WTC11 (cell line): ENCODE measurements around the gene SLC25A39. TPM values are rescaled to one million over a fixed set of nuclear protein-coding genes. Genes with fewer than 3 reads are reported as not detected.

Experiments
- ATAC-seq: fragments of 200-7000 bp; cut with Tn5 transposase; 2 replicates; pipeline ENCODE4 v1.10.0; 2021; ENCODE audit warnings: mild to moderate bottlenecking, moderate library complexity
- CTCF ChIA-PET: fragments of 300-600 bp; sonication (Branson Sonifier 250); formaldehyde crosslinking; loops from one replicate; lab custom pipeline; 2021; ENCODE audit warnings: antibody characterized with exemption; lab: Charles Lee
- POLR2A ChIA-PET: fragments of 350-600 bp; sonication (Branson Sonifier 250); formaldehyde crosslinking; loops from one replicate; lab custom pipeline; 2021; ENCODE audit warnings: antibody characterized with exemption; lab: Charles Lee
- DNase-seq: peaks from one replicate; pipeline ENCODE4 v3.0.0; 2021; ENCODE audit warnings: low spot score
- H3K27ac Mint-ChIP-seq: 2 replicates; pipeline ENCODE4 v1.8.0; 2021; ENCODE audit warnings: mixed read lengths
- H3K27me3 Mint-ChIP-seq: 2 replicates; pipeline ENCODE4 v1.8.0; 2021; ENCODE audit warnings: low read depth, mild to moderate bottlenecking, moderate library complexity, mixed read lengths
- H3K36me3 Mint-ChIP-seq: 2 replicates; pipeline ENCODE4 v1.8.0; 2021; ENCODE audit warnings: mixed read lengths
- H3K4me1 Mint-ChIP-seq: 2 replicates; pipeline ENCODE4 v1.8.0; 2022; ENCODE audit warnings: mixed read lengths
- H3K4me3 Mint-ChIP-seq: 2 replicates; pipeline ENCODE4 v1.8.0; 2021; ENCODE audit warnings: mild to moderate bottlenecking, moderate library complexity, mixed read lengths
- H3K9me3 Mint-ChIP-seq: 2 replicates; pipeline ENCODE4 v1.8.0; 2021; ENCODE audit warnings: mixed read lengths
- ATF1 ChIP-seq: sonication (generic); formaldehyde crosslinking; IDR thresholded peaks from 2 replicates; pipeline ENCODE4 v1.8.1; 2023; ENCODE audit warnings: mild to moderate bottlenecking, moderate library complexity, missing genetic modification reagents
- FOXJ3 ChIP-seq: sonication (generic); formaldehyde crosslinking; IDR thresholded peaks from 2 replicates; pipeline ENCODE4 v1.9.0; 2021; ENCODE audit warnings: missing genetic modification reagents, mild to moderate bottlenecking, borderline replicate concordance
- JAZF1 ChIP-seq: fragments of 250-450 bp; sonication (Bioruptor Pico); IDR thresholded peaks from 2 replicates; pipeline ENCODE4 v1.9.0; 2021; ENCODE audit warnings: moderate library complexity, mild to moderate bottlenecking, inconsistent platforms
- NFATC4 ChIP-seq: fragments of 250-450 bp; sonication (Bioruptor Pico); IDR thresholded peaks from 2 replicates; pipeline ENCODE4 v1.9.0; 2021; ENCODE audit warnings: mild to moderate bottlenecking
- NFE2L1 ChIP-seq: sonication (generic); formaldehyde crosslinking; IDR thresholded peaks from 2 replicates; pipeline ENCODE4 v1.8.1; 2023; ENCODE audit warnings: missing genetic modification reagents
- NR1H2 ChIP-seq: sonication (generic); formaldehyde crosslinking; IDR thresholded peaks from 2 replicates; pipeline ENCODE4 v1.9.0; 2021; ENCODE audit warnings: mild to moderate bottlenecking, moderate library complexity, missing genetic modification reagents
- NR3C1 ChIP-seq: sonication (generic); formaldehyde crosslinking; conservative IDR thresholded peaks from 2 replicates; pipeline ENCODE4 v1.8.1; 2023; ENCODE audit warnings: low read depth, mild to moderate bottlenecking, missing genetic modification reagents
- SP1 ChIP-seq: sonication (generic); formaldehyde crosslinking; conservative IDR thresholded peaks from 2 replicates; pipeline ENCODE4 v1.8.1; 2022; ENCODE audit warnings: missing genetic modification reagents
- TEAD1 ChIP-seq: sonication (generic); formaldehyde crosslinking; IDR thresholded peaks from 2 replicates; pipeline ENCODE4 v1.8.0; 2022; ENCODE audit warnings: mild to moderate bottlenecking, missing genetic modification reagents
- ZBTB21 ChIP-seq: sonication (generic); formaldehyde crosslinking; IDR thresholded peaks from 2 replicates; pipeline ENCODE4 v1.8.1; 2023; ENCODE audit warnings: mild to moderate bottlenecking, missing genetic modification reagents, borderline replicate concordance
- ZNF532 ChIP-seq: fragments of 250-450 bp; sonication (Bioruptor Pico); IDR thresholded peaks from 2 replicates; pipeline ENCODE4 v1.9.0; 2021; ENCODE audit warnings: mild to moderate bottlenecking, borderline replicate concordance
- total RNA-seq: library from RNA; stranded (reverse); gene quantifications from 3 replicates; pipeline ENCODE4 v1.2.3, GENCODE V29; 2021
- TF ChIP-seq, protein P1 (sequence below): sonication (generic); formaldehyde crosslinking; IDR thresholded peaks from 2 replicates; pipeline ENCODE4 v1.8.0; 2022; ENCODE audit warnings: mild to moderate bottlenecking, missing genetic modification reagents
- TF ChIP-seq, protein P2 (sequence below): sonication (generic); formaldehyde crosslinking; IDR thresholded peaks from 2 replicates; pipeline ENCODE4 v1.8.0; 2023; ENCODE audit warnings: missing genetic modification reagents, mild to moderate bottlenecking, borderline replicate concordance
- TF ChIP-seq, protein P3 (sequence below): sonication (generic); formaldehyde crosslinking; conservative IDR thresholded peaks from 2 replicates; pipeline ENCODE4 v1.8.1; 2022; ENCODE audit warnings: mild to moderate bottlenecking, missing genetic modification reagents
- TF ChIP-seq, protein P4 (sequence below): sonication (generic); formaldehyde crosslinking; IDR thresholded peaks from 2 replicates; pipeline ENCODE4 v1.8.0; 2023; ENCODE audit warnings: mild to moderate bottlenecking, missing genetic modification reagents
- TF ChIP-seq, protein P5 (sequence below): sonication (generic); formaldehyde crosslinking; IDR thresholded peaks from 2 replicates; pipeline ENCODE4 v1.8.0; 2023; ENCODE audit warnings: missing genetic modification reagents
- TF ChIP-seq, protein P6 (sequence below): fragments of 250-450 bp; sonication (Bioruptor Pico); IDR thresholded peaks from 2 replicates; pipeline ENCODE4 v1.9.0; 2021; ENCODE audit warnings: moderate library complexity, mild to moderate bottlenecking, inconsistent platforms, borderline replicate concordance
- TF ChIP-seq, protein P7 (sequence below): sonication (generic); formaldehyde crosslinking; IDR thresholded peaks from 2 replicates; pipeline ENCODE4 v1.8.1; 2022; ENCODE audit warnings: missing genetic modification reagents, borderline replicate concordance

Gene SLC25A39
- total RNA-seq, 1 experiment from 2014 or later, result 271 TPM

DNA sequence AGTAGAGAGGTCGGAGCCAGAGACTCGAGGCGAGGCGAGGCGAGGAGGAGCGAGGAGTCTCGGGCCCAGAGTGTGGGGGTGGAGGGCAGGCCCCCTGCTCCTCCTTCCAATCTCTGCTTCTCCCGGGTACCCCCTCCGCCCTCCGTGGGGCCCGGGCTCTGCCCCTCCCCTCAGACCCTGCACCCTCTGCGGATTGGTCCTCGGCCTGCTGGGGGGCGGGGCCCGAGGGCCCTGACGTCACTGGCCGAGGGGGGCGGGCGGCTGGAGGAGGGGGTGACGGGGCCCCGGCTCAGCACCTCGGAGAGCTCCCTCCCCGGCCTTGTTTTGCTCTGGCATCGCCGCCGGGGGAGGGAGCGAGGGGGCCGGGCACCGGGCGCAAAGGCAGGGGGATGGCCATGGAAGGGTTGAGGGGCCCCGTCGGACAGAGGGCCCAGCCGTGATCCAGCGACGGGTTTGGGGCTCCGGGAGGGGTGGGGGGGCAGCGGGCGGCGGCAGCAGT is 16.3 kb downstream of the SLC25A39 start, which contains the start of gene RUNDC3A:
Gene RUNDC3A, plus strand, starts transcription at position 282 of the 499 bp plus-strand sequence. CDS start 232 bp downstream, outside the sequence.
- Mint-ChIP-seq H3K4me3 (peak within 1 kb of the TSS; percentile 69), H3K4me1 (peaks cover 41% of the 10 kb centered on the region), H3K9me3 (no peaks in the 10 kb centered on the region), H3K27me3 (peaks cover 9% of the 10 kb centered on the region), H3K36me3 (peaks cover 4% of the 10 kb centered on the region; the same call in 1 of the 2 replicates), H3K27ac (peak within 1 kb of the TSS; percentile 72; the same call in 1 of the 2 replicates)
- CTCF ChIA-PET, result interaction anchor here (0.6 to 2.5 kb wide), 21 partner anchors 8 to 249 kb away, joined by 3 to 20 read pairs (median 5); partner anchors contain the start of genes FAM171A2, FZD2, GRN and HDAC5
- POLR2A ChIA-PET, result interaction anchor here (0.6 to 1.0 kb wide), 8 partner anchors 8 to 98 kb away, joined by 3 to 6 read pairs (median 3); no protein-coding TSS in a partner anchor
- peak; percentile 96 for DNase-seq
- peak; percentile 91 for ATAC-seq
- peak; percentile 89 for TF ChIP-seq SP1
- TF ChIP-seq JAZF1, result no peak
- no peak for TF ChIP-seq ATF1 (CRISPR knock-in tag)
- TF ChIP-seq, protein P1, sequence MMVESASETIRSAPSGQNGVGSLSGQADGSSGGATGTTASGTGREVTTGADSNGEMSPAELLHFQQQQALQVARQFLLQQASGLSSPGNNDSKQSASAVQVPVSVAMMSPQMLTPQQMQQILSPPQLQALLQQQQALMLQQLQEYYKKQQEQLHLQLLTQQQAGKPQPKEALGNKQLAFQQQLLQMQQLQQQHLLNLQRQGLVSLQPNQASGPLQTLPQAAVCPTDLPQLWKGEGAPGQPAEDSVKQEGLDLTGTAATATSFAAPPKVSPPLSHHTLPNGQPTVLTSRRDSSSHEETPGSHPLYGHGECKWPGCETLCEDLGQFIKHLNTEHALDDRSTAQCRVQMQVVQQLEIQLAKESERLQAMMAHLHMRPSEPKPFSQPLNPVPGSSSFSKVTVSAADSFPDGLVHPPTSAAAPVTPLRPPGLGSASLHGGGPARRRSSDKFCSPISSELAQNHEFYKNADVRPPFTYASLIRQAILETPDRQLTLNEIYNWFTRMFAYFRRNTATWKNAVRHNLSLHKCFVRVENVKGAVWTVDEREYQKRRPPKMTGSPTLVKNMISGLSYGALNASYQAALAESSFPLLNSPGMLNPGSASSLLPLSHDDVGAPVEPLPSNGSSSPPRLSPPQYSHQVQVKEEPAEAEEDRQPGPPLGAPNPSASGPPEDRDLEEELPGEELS (CRISPR knock-in tag), result peak; percentile 68; the same call in 1 of the 2 replicates
- no peak for TF ChIP-seq FOXJ3 (CRISPR knock-in tag)
- TF ChIP-seq NR3C1 (CRISPR knock-in tag), result no peak
- TF ChIP-seq ZNF532 (CRISPR knock-in tag), result no peak
- TF ChIP-seq, protein P2, sequence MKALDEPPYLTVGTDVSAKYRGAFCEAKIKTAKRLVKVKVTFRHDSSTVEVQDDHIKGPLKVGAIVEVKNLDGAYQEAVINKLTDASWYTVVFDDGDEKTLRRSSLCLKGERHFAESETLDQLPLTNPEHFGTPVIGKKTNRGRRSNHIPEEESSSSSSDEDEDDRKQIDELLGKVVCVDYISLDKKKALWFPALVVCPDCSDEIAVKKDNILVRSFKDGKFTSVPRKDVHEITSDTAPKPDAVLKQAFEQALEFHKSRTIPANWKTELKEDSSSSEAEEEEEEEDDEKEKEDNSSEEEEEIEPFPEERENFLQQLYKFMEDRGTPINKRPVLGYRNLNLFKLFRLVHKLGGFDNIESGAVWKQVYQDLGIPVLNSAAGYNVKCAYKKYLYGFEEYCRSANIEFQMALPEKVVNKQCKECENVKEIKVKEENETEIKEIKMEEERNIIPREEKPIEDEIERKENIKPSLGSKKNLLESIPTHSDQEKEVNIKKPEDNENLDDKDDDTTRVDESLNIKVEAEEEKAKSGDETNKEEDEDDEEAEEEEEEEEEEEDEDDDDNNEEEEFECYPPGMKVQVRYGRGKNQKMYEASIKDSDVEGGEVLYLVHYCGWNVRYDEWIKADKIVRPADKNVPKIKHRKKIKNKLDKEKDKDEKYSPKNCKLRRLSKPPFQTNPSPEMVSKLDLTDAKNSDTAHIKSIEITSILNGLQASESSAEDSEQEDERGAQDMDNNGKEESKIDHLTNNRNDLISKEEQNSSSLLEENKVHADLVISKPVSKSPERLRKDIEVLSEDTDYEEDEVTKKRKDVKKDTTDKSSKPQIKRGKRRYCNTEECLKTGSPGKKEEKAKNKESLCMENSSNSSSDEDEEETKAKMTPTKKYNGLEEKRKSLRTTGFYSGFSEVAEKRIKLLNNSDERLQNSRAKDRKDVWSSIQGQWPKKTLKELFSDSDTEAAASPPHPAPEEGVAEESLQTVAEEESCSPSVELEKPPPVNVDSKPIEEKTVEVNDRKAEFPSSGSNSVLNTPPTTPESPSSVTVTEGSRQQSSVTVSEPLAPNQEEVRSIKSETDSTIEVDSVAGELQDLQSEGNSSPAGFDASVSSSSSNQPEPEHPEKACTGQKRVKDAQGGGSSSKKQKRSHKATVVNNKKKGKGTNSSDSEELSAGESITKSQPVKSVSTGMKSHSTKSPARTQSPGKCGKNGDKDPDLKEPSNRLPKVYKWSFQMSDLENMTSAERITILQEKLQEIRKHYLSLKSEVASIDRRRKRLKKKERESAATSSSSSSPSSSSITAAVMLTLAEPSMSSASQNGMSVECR, result peak; percentile 94; the same call in 1 of the 2 replicates
- TF ChIP-seq, protein P3, sequence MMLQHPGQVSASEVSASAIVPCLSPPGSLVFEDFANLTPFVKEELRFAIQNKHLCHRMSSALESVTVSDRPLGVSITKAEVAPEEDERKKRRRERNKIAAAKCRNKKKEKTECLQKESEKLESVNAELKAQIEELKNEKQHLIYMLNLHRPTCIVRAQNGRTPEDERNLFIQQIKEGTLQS, result no peak
- TF ChIP-seq, protein P4, sequence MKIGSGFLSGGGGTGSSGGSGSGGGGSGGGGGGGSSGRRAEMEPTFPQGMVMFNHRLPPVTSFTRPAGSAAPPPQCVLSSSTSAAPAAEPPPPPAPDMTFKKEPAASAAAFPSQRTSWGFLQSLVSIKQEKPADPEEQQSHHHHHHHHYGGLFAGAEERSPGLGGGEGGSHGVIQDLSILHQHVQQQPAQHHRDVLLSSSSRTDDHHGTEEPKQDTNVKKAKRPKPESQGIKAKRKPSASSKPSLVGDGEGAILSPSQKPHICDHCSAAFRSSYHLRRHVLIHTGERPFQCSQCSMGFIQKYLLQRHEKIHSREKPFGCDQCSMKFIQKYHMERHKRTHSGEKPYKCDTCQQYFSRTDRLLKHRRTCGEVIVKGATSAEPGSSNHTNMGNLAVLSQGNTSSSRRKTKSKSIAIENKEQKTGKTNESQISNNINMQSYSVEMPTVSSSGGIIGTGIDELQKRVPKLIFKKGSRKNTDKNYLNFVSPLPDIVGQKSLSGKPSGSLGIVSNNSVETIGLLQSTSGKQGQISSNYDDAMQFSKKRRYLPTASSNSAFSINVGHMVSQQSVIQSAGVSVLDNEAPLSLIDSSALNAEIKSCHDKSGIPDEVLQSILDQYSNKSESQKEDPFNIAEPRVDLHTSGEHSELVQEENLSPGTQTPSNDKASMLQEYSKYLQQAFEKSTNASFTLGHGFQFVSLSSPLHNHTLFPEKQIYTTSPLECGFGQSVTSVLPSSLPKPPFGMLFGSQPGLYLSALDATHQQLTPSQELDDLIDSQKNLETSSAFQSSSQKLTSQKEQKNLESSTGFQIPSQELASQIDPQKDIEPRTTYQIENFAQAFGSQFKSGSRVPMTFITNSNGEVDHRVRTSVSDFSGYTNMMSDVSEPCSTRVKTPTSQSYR (CRISPR knock-in tag), result no peak; the same call in 1 of the 2 replicates
- no peak for TF ChIP-seq NR1H2 (CRISPR knock-in tag)
- 0 out of 2 replicates have a peak, but pooled peaks have one; percentile 57 for TF ChIP-seq TEAD1 (CRISPR knock-in tag)
- TF ChIP-seq, protein P5, sequence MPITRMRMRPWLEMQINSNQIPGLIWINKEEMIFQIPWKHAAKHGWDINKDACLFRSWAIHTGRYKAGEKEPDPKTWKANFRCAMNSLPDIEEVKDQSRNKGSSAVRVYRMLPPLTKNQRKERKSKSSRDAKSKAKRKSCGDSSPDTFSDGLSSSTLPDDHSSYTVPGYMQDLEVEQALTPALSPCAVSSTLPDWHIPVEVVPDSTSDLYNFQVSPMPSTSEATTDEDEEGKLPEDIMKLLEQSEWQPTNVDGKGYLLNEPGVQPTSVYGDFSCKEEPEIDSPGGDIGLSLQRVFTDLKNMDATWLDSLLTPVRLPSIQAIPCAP (CRISPR knock-in tag), result 0 out of 2 replicates have a peak, but pooled peaks have one; percentile 16
- no peak for TF ChIP-seq NFE2L1 (CRISPR knock-in tag)
- peak; percentile 69; the same call in 1 of the 2 replicates for TF ChIP-seq ZBTB21 (CRISPR knock-in tag)
- no peak for TF ChIP-seq NFATC4 (CRISPR knock-in tag)
- TF ChIP-seq, protein P6, sequence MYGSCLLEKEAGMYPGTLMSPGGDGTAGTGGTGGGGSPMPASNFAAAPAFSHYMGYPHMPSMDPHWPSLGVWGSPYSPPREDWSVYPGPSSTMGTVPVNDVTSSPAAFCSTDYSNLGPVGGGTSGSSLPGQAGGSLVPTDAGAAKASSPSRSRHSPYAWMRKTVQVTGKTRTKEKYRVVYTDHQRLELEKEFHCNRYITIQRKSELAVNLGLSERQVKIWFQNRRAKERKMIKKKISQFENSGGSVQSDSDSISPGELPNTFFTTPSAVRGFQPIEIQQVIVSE, result no peak
- TF ChIP-seq, protein P7, sequence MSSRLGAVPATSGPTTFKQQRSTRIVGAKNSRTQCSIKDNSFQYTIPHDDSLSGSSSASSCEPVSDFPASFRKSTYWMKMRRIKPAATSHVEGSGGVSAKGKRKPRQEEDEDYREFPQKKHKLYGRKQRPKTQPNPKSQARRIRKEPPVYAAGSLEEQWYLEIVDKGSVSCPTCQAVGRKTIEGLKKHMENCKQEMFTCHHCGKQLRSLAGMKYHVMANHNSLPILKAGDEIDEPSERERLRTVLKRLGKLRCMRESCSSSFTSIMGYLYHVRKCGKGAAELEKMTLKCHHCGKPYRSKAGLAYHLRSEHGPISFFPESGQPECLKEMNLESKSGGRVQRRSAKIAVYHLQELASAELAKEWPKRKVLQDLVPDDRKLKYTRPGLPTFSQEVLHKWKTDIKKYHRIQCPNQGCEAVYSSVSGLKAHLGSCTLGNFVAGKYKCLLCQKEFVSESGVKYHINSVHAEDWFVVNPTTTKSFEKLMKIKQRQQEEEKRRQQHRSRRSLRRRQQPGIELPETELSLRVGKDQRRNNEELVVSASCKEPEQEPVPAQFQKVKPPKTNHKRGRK, result no peak
